ENCODE results near the gene NCAPH2.
A peak's percentile ranks its signal among the peaks of the same experiment; 100 is the strongest.
"Not testable (repeated sequence)": the region's sequence is repeated elsewhere in the genome, so short reads cannot be mapped to it uniquely, and the experiment has no call there.

NCAPH2 gene

DNA sequence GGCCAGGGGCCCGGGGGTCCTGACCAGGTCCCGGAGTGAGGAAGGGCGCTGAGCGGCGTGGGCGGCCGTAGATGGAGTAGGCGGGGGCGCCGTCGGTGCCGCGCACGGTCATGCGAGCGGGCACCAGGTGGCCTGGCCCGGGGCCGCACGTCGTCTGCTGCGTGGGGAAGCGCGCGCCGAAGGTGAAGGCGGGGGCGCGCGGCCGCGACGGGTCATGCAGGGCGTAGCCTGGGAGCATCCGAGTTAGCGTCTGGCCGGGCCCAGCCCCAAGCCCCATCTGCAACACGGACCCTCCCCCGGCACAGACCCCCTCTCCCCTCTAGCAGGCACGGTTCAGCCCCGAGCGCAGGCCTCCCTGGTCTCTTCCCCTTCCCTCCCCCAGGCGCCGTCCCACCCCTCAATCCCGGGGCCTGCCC lies 23.5 kb downstream of the NCAPH2 start:
- no peak for DNase-seq

GRCh38 chr22:50531962-50532674 lies 24.1 kb downstream of the NCAPH2 start:
- no peak for DNase-seq

DNA sequence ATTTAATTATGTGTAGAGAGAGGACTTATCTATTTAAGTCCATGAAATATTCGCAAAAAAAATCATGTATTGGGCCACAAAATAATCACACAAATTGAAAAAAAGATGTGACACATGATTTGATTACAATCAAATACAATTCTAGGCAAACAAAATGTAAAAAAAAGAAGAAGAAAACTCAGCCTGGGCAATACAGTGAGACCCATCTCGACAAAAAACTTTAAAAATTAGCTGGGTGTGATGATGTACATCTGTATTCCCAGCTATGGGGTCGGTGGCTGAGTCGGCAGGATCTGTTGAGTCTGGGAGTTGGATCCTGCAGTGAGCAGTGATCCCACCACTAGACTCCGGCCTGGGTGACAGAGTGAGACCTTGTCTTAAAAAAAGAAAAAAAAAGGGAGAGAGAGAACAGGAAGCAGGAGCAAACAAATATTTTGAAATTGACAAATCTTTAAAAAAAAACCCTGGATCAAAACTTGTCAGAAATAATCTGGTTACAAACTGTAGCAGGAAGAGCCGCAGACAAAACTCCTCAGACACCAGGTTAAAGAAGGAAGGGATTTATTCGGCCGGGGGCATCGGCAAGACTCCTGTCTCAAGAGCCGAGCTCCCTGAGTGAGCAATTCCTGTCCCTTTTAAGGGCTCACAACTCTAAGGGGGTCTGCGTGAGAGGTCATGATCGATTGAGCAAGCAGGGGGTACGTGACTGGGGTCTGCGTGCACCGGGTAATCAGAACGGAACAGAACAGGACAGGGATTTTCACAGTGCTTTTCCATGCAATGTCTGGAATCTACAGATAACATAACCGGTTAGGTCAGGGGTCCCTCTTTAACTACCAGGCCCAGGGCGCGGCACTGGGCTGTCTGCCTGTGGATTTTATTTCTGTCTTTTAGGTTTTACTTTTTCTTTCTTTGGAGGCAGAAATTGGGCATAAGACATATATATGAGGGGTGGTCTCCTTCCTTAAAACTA lies 25.1 kb downstream of the NCAPH2 start:
- no peak for DNase-seq

DNA sequence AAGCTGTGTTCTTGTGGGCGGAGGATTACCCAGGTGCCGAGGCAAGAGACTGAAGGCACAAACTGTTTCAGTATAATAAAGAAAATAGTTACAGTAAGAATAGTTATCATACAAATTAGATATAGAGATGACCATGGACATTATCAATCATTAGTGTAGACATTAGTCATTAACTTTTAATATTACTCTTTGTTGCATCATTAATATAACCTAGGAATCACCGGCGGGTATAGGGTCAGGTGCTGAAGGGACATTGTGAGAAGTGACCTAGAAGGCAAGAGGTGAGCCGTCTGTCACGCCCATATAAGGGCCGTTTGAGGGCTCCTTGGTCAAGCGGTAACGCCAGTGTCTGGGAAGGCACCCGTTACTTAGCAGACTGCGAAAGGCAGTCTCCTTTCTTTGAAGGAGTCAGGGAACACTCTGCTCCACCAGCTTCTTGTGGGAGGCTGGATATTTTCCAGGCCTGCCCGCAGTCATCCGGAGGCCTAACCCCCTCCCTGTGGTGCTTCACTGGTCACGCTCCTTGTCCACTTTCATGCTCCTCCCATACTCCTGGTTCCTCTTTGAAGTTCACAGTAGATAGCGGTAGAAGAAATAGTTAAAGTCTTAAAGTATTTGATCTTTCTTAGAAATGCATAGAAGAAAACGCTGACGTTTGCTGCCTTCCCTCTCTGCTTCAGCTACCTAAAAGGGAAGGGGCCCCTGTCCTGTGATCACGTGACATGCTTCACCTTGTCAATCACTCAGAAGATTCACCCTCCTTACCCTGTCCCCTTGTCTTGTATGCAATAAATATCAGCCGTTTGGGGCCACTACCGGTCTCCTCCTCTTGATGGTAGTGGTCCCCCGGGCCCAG lies 26.1 kb downstream of the NCAPH2 start:
- DNase-seq, result not testable (repeated sequence)

DNA sequence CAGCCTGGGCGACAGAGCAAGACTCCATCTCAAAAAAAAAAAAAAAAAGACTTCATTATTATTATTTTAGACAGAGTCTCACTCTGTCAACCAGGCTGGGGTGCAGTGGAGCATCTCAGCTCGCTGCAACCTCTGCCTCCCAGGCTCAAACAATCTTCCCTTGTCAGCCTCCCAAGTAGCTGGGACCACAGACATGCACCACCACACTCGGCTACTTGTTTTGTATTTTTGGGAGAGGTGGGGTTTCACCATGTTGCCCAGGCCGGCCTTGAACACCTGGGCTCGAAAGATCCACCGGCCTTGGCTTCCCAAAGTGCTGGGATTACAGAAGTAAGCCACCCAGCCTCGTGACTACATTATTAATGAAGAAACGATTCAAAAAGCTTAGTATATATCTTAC lies 27.1 kb downstream of the NCAPH2 start:
- no peak for DNase-seq

- DNase-seq, result no peak
Measured at GRCh38 chr22:50536226-50536625, 28.2 kb downstream of the NCAPH2 start.

DNA sequence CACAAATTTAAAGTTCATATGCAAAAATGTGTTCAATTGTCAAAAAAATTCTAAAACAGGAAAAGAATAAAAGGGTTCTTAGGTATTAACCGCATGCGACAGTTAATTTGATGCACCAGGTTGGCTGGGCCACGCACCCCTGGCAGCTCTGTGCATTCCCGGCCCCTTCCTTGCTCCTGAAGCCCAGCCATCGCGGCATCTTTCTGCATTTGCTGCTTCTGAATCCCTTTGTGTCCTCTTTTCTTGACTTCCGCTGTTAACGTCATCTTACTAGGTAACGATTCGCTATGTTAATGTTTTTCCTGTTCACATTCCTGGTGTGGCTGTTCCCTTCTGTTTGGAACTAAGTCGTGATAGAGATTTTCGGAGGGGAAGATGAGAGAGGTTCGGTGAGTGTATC lies 29.7 kb downstream of the NCAPH2 start:
- DNase-seq, result no peak

GRCh38 chr22:50540381-50540780 lies 32.4 kb downstream of the NCAPH2 start:
- DNase-seq, result no peak

DNA sequence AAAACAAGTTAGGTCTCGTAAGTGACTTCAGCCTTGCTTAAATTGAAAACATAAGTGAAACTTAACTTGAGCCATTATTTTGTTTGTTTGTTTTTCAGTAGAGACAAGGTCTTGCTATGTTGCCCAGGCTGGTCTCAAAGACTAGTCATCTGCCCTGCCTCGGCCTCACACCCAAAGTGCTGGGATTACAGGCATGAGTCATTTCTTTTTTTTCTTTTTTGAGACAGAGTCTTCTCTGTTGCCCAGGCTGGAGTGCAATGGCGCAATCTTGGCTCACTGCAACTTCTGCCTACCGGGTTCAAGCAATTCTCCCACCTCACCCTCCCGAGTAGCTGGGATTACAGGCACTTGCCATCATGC lies 33.6 kb downstream of the NCAPH2 start:
- DNase-seq, result not testable (repeated sequence)

DNA sequence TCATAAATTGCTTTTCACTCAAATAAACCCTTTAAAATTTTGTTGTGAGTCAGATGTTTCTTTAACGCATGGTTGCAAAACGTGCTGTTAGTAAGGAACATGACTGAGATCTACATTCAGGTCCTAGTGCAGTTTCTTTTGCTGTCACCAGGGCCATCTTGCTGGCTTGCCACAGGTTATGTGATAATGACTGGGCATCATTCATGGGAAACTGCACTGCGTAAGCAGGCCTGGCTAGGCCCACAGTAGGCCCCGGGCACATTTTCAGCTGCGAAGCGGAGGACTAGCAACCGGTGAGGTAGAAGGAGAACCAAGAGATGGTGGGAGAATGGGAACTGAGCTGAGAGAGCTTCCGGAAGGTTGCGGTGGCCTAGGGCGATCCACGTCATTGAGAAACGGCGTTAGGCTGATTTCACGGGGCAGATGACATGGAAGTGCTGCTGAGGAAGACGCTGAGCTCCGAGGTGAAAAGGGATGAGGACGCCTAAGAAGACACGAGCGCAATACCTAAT lies 34.4 kb downstream of the NCAPH2 start:
- no peak for DNase-seq

GRCh38 chr22:50544078-50544745 lies 36.2 kb downstream of the NCAPH2 start:
- DNase-seq, result peak; percentile 49

- no peak for DNase-seq
Measured at GRCh38 chr22:50544746-50545253, 36.8 kb downstream of the NCAPH2 start.

- no peak for DNase-seq
Measured at GRCh38 chr22:50545522-50546325, 37.7 kb downstream of the NCAPH2 start, which contains the start of gene KLHDC7B. TSS of gene KLHDC7B (plus strand) at chr22:50545899. CDS start at chr22:50546244, 345 bp downstream.

- DNase-seq, result no peak
Measured at GRCh38 chr22:50546326-50547262, 38.6 kb downstream of the NCAPH2 start.

GRCh38 chr22:50547263-50547985 lies 39.4 kb downstream of the NCAPH2 start:
- DNase-seq, result no peak

GRCh38 chr22:50548040-50548920 lies 40.3 kb downstream of the NCAPH2 start:
- no peak for DNase-seq

DNA sequence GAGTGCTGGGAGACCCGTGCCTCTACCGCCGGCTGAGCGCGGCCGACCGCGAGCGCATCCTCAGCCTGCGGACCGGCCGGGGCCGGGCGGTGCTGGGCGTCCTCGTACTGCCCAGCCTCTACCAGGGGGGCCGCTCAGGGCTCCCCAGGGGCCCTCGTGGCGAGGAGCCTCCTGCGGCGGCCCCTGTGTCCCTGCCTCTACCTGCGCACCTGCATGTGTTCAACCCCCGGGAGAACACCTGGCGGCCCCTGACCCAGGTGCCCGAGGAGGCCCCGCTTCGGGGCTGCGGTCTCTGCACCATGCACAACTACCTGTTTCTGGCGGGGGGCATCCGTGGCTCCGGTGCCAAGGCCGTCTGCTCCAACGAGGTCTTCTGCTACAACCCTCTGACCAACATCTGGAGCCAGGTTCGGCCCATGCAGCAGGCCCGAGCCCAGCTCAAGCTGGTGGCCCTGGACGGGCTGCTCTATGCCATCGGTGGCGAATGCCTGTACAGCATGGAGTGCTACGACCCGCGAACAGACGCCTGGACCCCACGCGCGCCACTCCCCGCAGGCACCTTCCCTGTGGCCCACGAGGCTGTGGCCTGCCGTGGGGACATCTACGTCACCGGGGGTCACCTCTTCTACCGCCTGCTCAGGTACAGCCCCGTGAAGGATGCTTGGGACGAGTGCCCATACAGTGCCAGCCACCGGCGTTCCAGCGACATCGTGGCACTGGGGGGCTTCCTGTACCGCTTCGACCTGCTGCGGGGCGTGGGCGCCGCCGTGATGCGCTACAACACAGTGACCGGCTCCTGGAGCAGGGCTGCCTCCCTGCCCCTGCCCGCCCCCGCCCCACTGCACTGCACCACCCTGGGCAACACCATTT lies 41.1 kb downstream of the NCAPH2 start:
- no peak for DNase-seq

Measured in midbrain (tissue), 1 donor.